ES-I3 (cell line): ENCODE data around the gene CCDC13.

Experiments
- H3K36me3 ChIP-seq: 2 replicates; pipeline ENCODE4 v1.6.1; 2013; ENCODE audit warnings: mild to moderate bottlenecking, low read length, control low read depth, moderate library complexity; ENCODE audit not compliant: insufficient read depth
- H3K4me1 ChIP-seq: 2 replicates; pipeline ENCODE4 v1.6.1; 2013; ENCODE audit warnings: mild to moderate bottlenecking, control low read depth, low read length; ENCODE audit not compliant: insufficient read depth
- H3K9ac ChIP-seq: 2 replicates; pipeline ENCODE4 v1.6.1; 2013; ENCODE audit warnings: low read depth, mild to moderate bottlenecking, low read length, moderate library complexity
- H3K9me3 ChIP-seq: 2 replicates; pipeline ENCODE4 v1.6.1; 2013; ENCODE audit warnings: mild to moderate bottlenecking, low read length, moderate library complexity; ENCODE audit not compliant: control insufficient read depth, insufficient read depth

Gene CCDC13

GRCh38 chr3:42752441-42752840, 20.6 kb downstream of the CCDC13 start:
- Histone ChIP-seq H3K36me3 (no peaks in the 10 kb centered on the region), H3K9me3 (no peaks in the 10 kb centered on the region), H3K4me1 (peaks cover 8% of the 10 kb centered on the region; the same call in 1 of the 2 replicates), H3K9ac (no peak overlapping the region)

GRCh38 chr3:42751609-42752008, 21.4 kb downstream of the CCDC13 start:
- Histone ChIP-seq H3K4me1 (peaks cover 8% of the 10 kb centered on the region; the same call in 1 of the 2 replicates), H3K9me3 (no peaks in the 10 kb centered on the region), H3K9ac (no peak overlapping the region), H3K36me3 (no peaks in the 10 kb centered on the region)

GRCh38 chr3:42750834-42751233, 22.2 kb downstream of the CCDC13 start:
- Histone ChIP-seq H3K4me1 (peaks cover 14% of the 10 kb centered on the region; the same call in 1 of the 2 replicates), H3K9ac (no peak overlapping the region), H3K36me3 (no peaks in the 10 kb centered on the region), H3K9me3 (no peaks in the 10 kb centered on the region)

- Histone ChIP-seq H3K4me1 (peaks cover 14% of the 10 kb centered on the region; the same call in 1 of the 2 replicates), H3K9me3 (no peaks in the 10 kb centered on the region), H3K9ac (no peak overlapping the region), H3K36me3 (no peaks in the 10 kb centered on the region)
These were observed 23.3 kb downstream of the CCDC13 start for GRCh38 chr3:42749753-42750231.

- no peaks in the 10 kb centered on the region for H3K9me3 ChIP-seq
- no peaks in the 10 kb centered on the region for H3K36me3 ChIP-seq
- H3K9ac ChIP-seq = no peak overlapping the region
- H3K4me1 ChIP-seq = peaks cover 14% of the 10 kb centered on the region; the same call in 1 of the 2 replicates
These were observed 23.9 kb downstream of the CCDC13 start for GRCh38 chr3:42749025-42749752.

GRCh38 chr3:42747581-42747980, 25.5 kb downstream of the CCDC13 start:
- Histone ChIP-seq H3K4me1 (peaks cover 14% of the 10 kb centered on the region; the same call in 1 of the 2 replicates), H3K9ac (no peak overlapping the region), H3K36me3 (no peaks in the 10 kb centered on the region), H3K9me3 (no peaks in the 10 kb centered on the region)

GRCh38 chr3:42746455-42747450, 26.3 kb downstream of the CCDC13 start:
- H3K9me3 ChIP-seq = no peaks in the 10 kb centered on the region
- no peak overlapping the region for H3K9ac ChIP-seq
- peaks cover 14% of the 10 kb centered on the region; the same call in 1 of the 2 replicates for H3K4me1 ChIP-seq
- H3K36me3 ChIP-seq = no peaks in the 10 kb centered on the region

GRCh38 chr3:42745776-42746454, 27.1 kb downstream of the CCDC13 start:
- no peak overlapping the region for H3K9ac ChIP-seq
- peaks cover 14% of the 10 kb centered on the region; the same call in 1 of the 2 replicates for H3K4me1 ChIP-seq
- no peaks in the 10 kb centered on the region for H3K36me3 ChIP-seq
- H3K9me3 ChIP-seq = no peaks in the 10 kb centered on the region

- Histone ChIP-seq H3K9me3 (no peaks in the 10 kb centered on the region), H3K36me3 (no peaks in the 10 kb centered on the region), H3K4me1 (peaks cover 14% of the 10 kb centered on the region; the same call in 1 of the 2 replicates), H3K9ac (no peak overlapping the region)
These were observed 27.7 kb downstream of the CCDC13 start for GRCh38 chr3:42745291-42745745.

- Histone ChIP-seq H3K36me3 (no peaks in the 10 kb centered on the region), H3K4me1 (peaks cover 6% of the 10 kb centered on the region; the same call in 1 of the 2 replicates), H3K9ac (no peak overlapping the region), H3K9me3 (no peaks in the 10 kb centered on the region)
These were observed 29.7 kb downstream of the CCDC13 start for GRCh38 chr3:42743204-42743995.

GRCh38 chr3:42742688-42743087, 30.4 kb downstream of the CCDC13 start:
- H3K9ac ChIP-seq = no peak overlapping the region
- H3K36me3 ChIP-seq = no peaks in the 10 kb centered on the region

GRCh38 chr3:42742259-42742658, 30.8 kb downstream of the CCDC13 start:
- no peaks in the 10 kb centered on the region for H3K9me3 ChIP-seq
- H3K4me1 ChIP-seq = peaks cover 6% of the 10 kb centered on the region; the same call in 1 of the 2 replicates
- H3K36me3 ChIP-seq = no peaks in the 10 kb centered on the region
- H3K9ac ChIP-seq = no peak overlapping the region

More at GRCh38 chr3:42742688-42743087, 30.4 kb downstream of the CCDC13 start:
- Histone ChIP-seq H3K4me1 (peaks cover 6% of the 10 kb centered on the region; the same call in 1 of the 2 replicates), H3K9me3 (no peaks in the 10 kb centered on the region)

GRCh38 chr3:42741796-42742195, 31.3 kb downstream of the CCDC13 start:
- no peak overlapping the region for H3K9ac ChIP-seq
- H3K36me3 ChIP-seq = no peaks in the 10 kb centered on the region
- H3K9me3 ChIP-seq = no peaks in the 10 kb centered on the region
- peaks cover 6% of the 10 kb centered on the region; the same call in 1 of the 2 replicates for H3K4me1 ChIP-seq
